Glutamatergic neuron (in vitro differentiated cells): ENCODE measurements around the gene ALDH18A1. TPM values are rescaled to one million over a fixed set of nuclear protein-coding genes. Genes with fewer than 3 reads are reported as not detected.
A peak's percentile ranks its signal among the peaks of the same experiment; 100 is the strongest.

Experiments used
- DNase-seq: peaks from one replicate; pipeline ENCODE4 v3.0.0; 2022
- H3K27ac Mint-ChIP-seq: one replicate; pipeline ENCODE4 v1.8.0; 2020; ENCODE audit warnings: mild to moderate bottlenecking, mixed read lengths, inconsistent platforms; ENCODE audit not compliant: unreplicated experiment
- H3K27me3 Mint-ChIP-seq: one replicate; pipeline ENCODE4 v1.8.0; 2020; ENCODE audit warnings: mild to moderate bottlenecking, moderate library complexity, mixed read lengths, inconsistent platforms; ENCODE audit not compliant: unreplicated experiment
- H3K36me3 Mint-ChIP-seq: one replicate; pipeline ENCODE4 v1.8.0; 2020; ENCODE audit warnings: mild to moderate bottlenecking, mixed read lengths, inconsistent platforms; ENCODE audit not compliant: unreplicated experiment
- H3K4me1 Mint-ChIP-seq: one replicate; pipeline ENCODE4 v1.8.0; 2020; ENCODE audit warnings: mild to moderate bottlenecking, low read depth, mixed read lengths, inconsistent platforms; ENCODE audit not compliant: unreplicated experiment
- H3K4me3 Mint-ChIP-seq: one replicate; pipeline ENCODE4 v1.8.0; 2020; ENCODE audit warnings: mild to moderate bottlenecking, mixed read lengths, inconsistent platforms; ENCODE audit not compliant: unreplicated experiment
- H3K9me3 Mint-ChIP-seq: one replicate; pipeline ENCODE4 v1.8.0; 2020; ENCODE audit warnings: mild to moderate bottlenecking, moderate library complexity, mixed read lengths, inconsistent platforms; ENCODE audit not compliant: unreplicated experiment
- total RNA-seq: library from RNA; stranded (reverse); fragmentation: NEBNext Ultra II Directional; extraction: Animal tissue kit (Norgen Biotek cat#: 25700); gene quantifications from one replicate; pipeline ENCODE4 v1.2.1, GENCODE V29; 2021; ENCODE audit not compliant: unreplicated experiment
- TF ChIP-seq, protein P1 (sequence below): fragments of 200-600 bp; sonication (generic); IDR thresholded peaks from one replicate; pipeline ENCODE4 v1.5.0; 2021; ENCODE audit not compliant: partially characterized antibody, unreplicated experiment

Gene ALDH18A1
- total RNA-seq, 1 donor from 2014 or later: 32.2 TPM

GRCh38 chr10:95578619-95579018 is 77.9 kb downstream of the ALDH18A1 start:
- Mint-ChIP-seq H3K27me3 (peaks cover 1% of the 10 kb centered on the region), H3K9me3 (no peaks in the 10 kb centered on the region), H3K4me1 (peaks cover 3% of the 10 kb centered on the region), H3K4me3 (no peak overlapping the region), H3K36me3 (no peaks in the 10 kb centered on the region), H3K27ac (no peak overlapping the region)
- TF ChIP-seq, protein P1, sequence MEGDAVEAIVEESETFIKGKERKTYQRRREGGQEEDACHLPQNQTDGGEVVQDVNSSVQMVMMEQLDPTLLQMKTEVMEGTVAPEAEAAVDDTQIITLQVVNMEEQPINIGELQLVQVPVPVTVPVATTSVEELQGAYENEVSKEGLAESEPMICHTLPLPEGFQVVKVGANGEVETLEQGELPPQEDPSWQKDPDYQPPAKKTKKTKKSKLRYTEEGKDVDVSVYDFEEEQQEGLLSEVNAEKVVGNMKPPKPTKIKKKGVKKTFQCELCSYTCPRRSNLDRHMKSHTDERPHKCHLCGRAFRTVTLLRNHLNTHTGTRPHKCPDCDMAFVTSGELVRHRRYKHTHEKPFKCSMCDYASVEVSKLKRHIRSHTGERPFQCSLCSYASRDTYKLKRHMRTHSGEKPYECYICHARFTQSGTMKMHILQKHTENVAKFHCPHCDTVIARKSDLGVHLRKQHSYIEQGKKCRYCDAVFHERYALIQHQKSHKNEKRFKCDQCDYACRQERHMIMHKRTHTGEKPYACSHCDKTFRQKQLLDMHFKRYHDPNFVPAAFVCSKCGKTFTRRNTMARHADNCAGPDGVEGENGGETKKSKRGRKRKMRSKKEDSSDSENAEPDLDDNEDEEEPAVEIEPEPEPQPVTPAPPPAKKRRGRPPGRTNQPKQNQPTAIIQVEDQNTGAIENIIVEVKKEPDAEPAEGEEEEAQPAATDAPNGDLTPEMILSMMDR: no peak
- no peak for DNase-seq

GRCh38 chr10:95574649-95575365 is 81.7 kb downstream of the ALDH18A1 start:
- Mint-ChIP-seq H3K4me3 (no peak overlapping the region), H3K27me3 (peaks cover 1% of the 10 kb centered on the region), H3K36me3 (no peaks in the 10 kb centered on the region), H3K4me1 (peaks cover 16% of the 10 kb centered on the region), H3K9me3 (no peaks in the 10 kb centered on the region), H3K27ac (no peak overlapping the region)
- TF ChIP-seq, protein P1: no peak
- DNase-seq: no peak

GRCh38 chr10:95573964-95574604 is 82.4 kb downstream of the ALDH18A1 start:
- TF ChIP-seq, protein P1: no peak
- Mint-ChIP-seq H3K27ac (no peak overlapping the region), H3K4me1 (peaks cover 16% of the 10 kb centered on the region), H3K27me3 (peaks cover 1% of the 10 kb centered on the region), H3K9me3 (no peaks in the 10 kb centered on the region), H3K4me3 (no peak overlapping the region), H3K36me3 (no peaks in the 10 kb centered on the region)
- DNase-seq: no peak

- DNase-seq: no peak
- Mint-ChIP-seq H3K9me3 (no peaks in the 10 kb centered on the region), H3K27ac (peak overlapping the region; percentile 5), H3K4me1 (peaks cover 16% of the 10 kb centered on the region), H3K27me3 (peaks cover 1% of the 10 kb centered on the region), H3K36me3 (no peaks in the 10 kb centered on the region), H3K4me3 (peak overlapping the region; percentile 31)
- TF ChIP-seq, protein P1: no peak
Measured at GRCh38 chr10:95573527-95573926, 83.0 kb downstream of the ALDH18A1 start.
